Panc1 (cell line): ENCODE data around the gene CPN1. TPM values are rescaled to one million over a fixed set of nuclear protein-coding genes. Genes with fewer than 3 reads are reported as not detected.

Experiments
- ATAC-seq: fragments of 200-7000 bp; cut with Tn5 transposase; 2 replicates; pipeline ENCODE4 v1.9.1; 2020; ENCODE audit warnings: mild to moderate bottlenecking, moderate library complexity
- BruUV-seq: library from RNA; stranded (reverse); fragments of 400-500 nt; replicated peaks from 2 replicates; lab custom pipeline; 2021; lab: Mats Ljungman, UMichigan
- CTCF ChIA-PET: fragments of 300-600 bp; sonication (Branson Sonifier 250); formaldehyde crosslinking; loops from one replicate; lab custom pipeline; 2022; ENCODE audit warnings: antibody characterized with exemption; lab: Charles Lee
- POLR2A ChIA-PET: fragments of 300-600 bp; sonication (Branson Sonifier 250); formaldehyde crosslinking; loops from one replicate; lab custom pipeline; 2022; ENCODE audit warnings: antibody characterized with exemption; lab: Charles Lee
- DNase-seq: peaks from one replicate; pipeline ENCODE4 v3.0.0-alpha.2; 2010; ENCODE audit warnings: low read depth, low spot score
- H3K27ac ChIP-seq: 2 replicates; pipeline ENCODE4 v1.5.1; 2011; ENCODE audit warnings: mild to moderate bottlenecking, low read length, inconsistent platforms
- H3K27me3 ChIP-seq: fragments of 200-500 bp; sonication (Bioruptor generic); 2 replicates; pipeline ENCODE4 v1.6.0; 2014; ENCODE audit warnings: low read length, inconsistent platforms; ENCODE audit not compliant: control insufficient read depth, insufficient read depth
- H3K36me3 ChIP-seq: fragments of 200-500 bp; sonication (Bioruptor generic); 2 replicates; pipeline ENCODE4 v1.5.1; 2014; ENCODE audit warnings: inconsistent platforms, mild to moderate bottlenecking, low read length, moderate library complexity; ENCODE audit not compliant: control insufficient read depth, insufficient read depth
- H3K4me1 ChIP-seq: 2 replicates; pipeline ENCODE4 v1.5.1; 2011; ENCODE audit warnings: inconsistent platforms, mild to moderate bottlenecking, low read length, moderate library complexity; ENCODE audit not compliant: control insufficient read depth, insufficient read depth
- H3K4me3 ChIP-seq, 2 experiments: 2 replicates each; pipeline ENCODE4 v1.5.1; 2011 to 2012; ENCODE audit warnings: low read depth in 2 of 2, low read length in 2 of 2, mild to moderate bottlenecking in 2 of 2, inconsistent platforms in 1 of 2, moderate library complexity in 1 of 2
- H3K9me3 ChIP-seq: fragments of 200-500 bp; sonication (Bioruptor generic); 2 replicates; pipeline ENCODE4 v1.5.1; 2014; ENCODE audit warnings: low read depth, mild to moderate bottlenecking, inconsistent platforms, low read length, moderate library complexity; ENCODE audit not compliant: control insufficient read depth, insufficient read depth
- CTCF ChIP-seq: fragments of 450-650 bp; IDR thresholded peaks from 2 replicates; pipeline ENCODE4 v1.5.1; 2017; ENCODE audit warnings: mild to moderate bottlenecking
- POLR2AphosphoS5 ChIP-seq: IDR thresholded peaks from 2 replicates; pipeline ENCODE4 v1.6.1; 2012; ENCODE audit warnings: mild to moderate bottlenecking, low read depth, low read length, moderate library complexity
- REST ChIP-seq, 2 experiments: IDR thresholded peaks; 2 replicates each; pipeline ENCODE4 v1.6.1; 2011 to 2012; ENCODE audit warnings: low read depth in 2 of 2, control low read depth in 1 of 2, low read length in 1 of 2, mild to moderate bottlenecking in 1 of 2, moderate library complexity in 1 of 2; ENCODE audit not compliant: insufficient read depth in 1 of 2
- SIN3A ChIP-seq: IDR thresholded peaks from 2 replicates; pipeline ENCODE4 v1.6.1; 2012; ENCODE audit warnings: low read depth, mild to moderate bottlenecking, low read length, moderate library complexity, borderline replicate concordance; ENCODE audit not compliant: insufficient read depth
- TCF7L2 ChIP-seq: IDR thresholded peaks from 2 replicates; pipeline ENCODE4 v1.6.1; 2011; ENCODE audit warnings: mild to moderate bottlenecking, low read depth, low read length, inconsistent platforms
- in situ Hi-C: cut with HindIII; loops from 2 replicates; pipeline ENCODE4 v1.10.0; 2016; ENCODE audit warnings: low sequenced_read_pairs, low pct_unique_long_range_greater_than_20kb
- intact Hi-C: fragments of 100-400 bp; cut with micrococcal nuclease; formaldehyde crosslinking; loops from one replicate; pipeline ENCODE4 v1.10.0; 2022; ENCODE audit not compliant: unreplicated experiment
- total RNA-seq: library from RNA; stranded (reverse); gene quantifications from one replicate; pipeline ENCODE4 v1.2.1, GENCODE V29; 2021; ENCODE audit not compliant: unreplicated experiment

Gene CPN1
- total RNA-seq, 1 experiment from 2014 or later = not detected

GRCh38 chr10:100104300-100104699, 22.6 kb upstream of the CPN1 start:
- DNase-seq = no peak
- H3K27me3 ChIP-seq = no peaks in the 10 kb centered on the region
- no peak overlapping the region for H3K27ac ChIP-seq
- POLR2A ChIA-PET = no interaction called here
- in situ Hi-C loops (no loop called here), intact Hi-C loops (loop anchor here (10.0 kb wide), 1 partner anchor 249 kb away; no protein-coding TSS in a partner anchor)
- no peaks in the 10 kb centered on the region for H3K4me1 ChIP-seq
- no TSS peak for BruUV-seq
- CTCF ChIA-PET = no interaction called here
- TF ChIP-seq CTCF (no peak), REST (IDR thresholded peaks at IDR 0.05; ENCODE audit: insufficient read depth in 1 of 2, low read depth in 2 of 2, low read length in 1 of 2) (no peak), SIN3A (no peak), POLR2AphosphoS5 (no peak), TCF7L2 (no peak)
- H3K4me3 ChIP-seq = no peak overlapping the region
- H3K9me3 ChIP-seq = 0 out of 2 replicates have a peak, but pooled peaks cover 3% of the 10 kb centered on the region
- ATAC-seq = no peak
- H3K36me3 ChIP-seq = no peaks in the 10 kb centered on the region

- Histone ChIP-seq H3K27ac (no peak overlapping the region), H3K4me3 (no peak overlapping the region), H3K4me1 (no peaks in the 10 kb centered on the region), H3K36me3 (no peaks in the 10 kb centered on the region), H3K9me3 (0 out of 2 replicates have a peak, but pooled peaks cover 3% of the 10 kb centered on the region), H3K27me3 (no peaks in the 10 kb centered on the region)
- no peak for TF ChIP-seq REST (IDR thresholded peaks at IDR 0.05; ENCODE audit: insufficient read depth in 1 of 2, low read depth in 2 of 2, low read length in 1 of 2)
- CTCF ChIA-PET = no interaction called here
- ATAC-seq = no peak
- intact Hi-C loops = loop anchor here (10.0 kb wide), 1 partner anchor 249 kb away; no protein-coding TSS in a partner anchor
- POLR2A ChIA-PET = no interaction called here
- DNase-seq = no peak
- no TSS peak for BruUV-seq
- in situ Hi-C loops = no loop called here
Measured at GRCh38 chr10:100103581-100103980, 21.9 kb upstream of the CPN1 start.
